ENCODE data around the gene RPAIN. TPM values are rescaled to one million over a fixed set of nuclear protein-coding genes. Genes with fewer than 3 reads are reported as not detected.

The RPAIN gene
- total and polyA plus RNA-seq, 2 of the 13 experiments (the other 11 are each of a cell fraction or from before 2014, with no cell fraction given) = 42.1 to 58.5 TPM

GRCh38 chr17:5438716-5439445 lies 18.9 kb downstream of the RPAIN start, which contains the start of gene C1QBP (continued):
- TF ChIP-seq DBP (CRISPR knock-in tag; IDR thresholded peaks at IDR 0.05; ENCODE audit: not compliant biosample characterization) = no peak
- TF ChIP-seq ZNF430 (CRISPR knock-in tag; IDR thresholded peaks at IDR 0.05) = peak; percentile 88
- TF ChIP-seq ARNT (IDR thresholded peaks at IDR 0.05) = no peak
- peak; percentile 44; the same call in 1 of the 2 replicates for TF ChIP-seq TFE3 (CRISPR knock-in tag; IDR thresholded peaks at IDR 0.05)
- peak; percentile 81 for TF ChIP-seq ZSCAN12 (CRISPR knock-in tag; IDR thresholded peaks at IDR 0.05)
- TF ChIP-seq ZNF777 (CRISPR knock-in tag; IDR thresholded peaks at IDR 0.05) = peak; percentile 80
- peak; percentile 87 for TF ChIP-seq POLR2AphosphoS5 (IDR thresholded peaks at IDR 0.05; ENCODE audit: low read depth, low read length)
- peak; percentile 87 for TF ChIP-seq ZNF841 (CRISPR knock-in tag; IDR thresholded peaks at IDR 0.05; ENCODE audit: borderline replicate concordance)
- TF ChIP-seq ZBTB49 (CRISPR knock-in tag; IDR thresholded peaks at IDR 0.05; ENCODE audit: borderline replicate concordance) = no peak
- peak; percentile 80 for TF ChIP-seq ZNF407 (CRISPR knock-in tag; IDR thresholded peaks at IDR 0.05; ENCODE audit: not compliant biosample characterization)
- peak; percentile 86 for TF ChIP-seq ZNF564 (CRISPR knock-in tag; IDR thresholded peaks at IDR 0.05)
- TF ChIP-seq ZBTB37 (CRISPR knock-in tag; IDR thresholded peaks at IDR 0.05) = no peak
- TF ChIP-seq SETDB1 (CRISPR knock-in tag; IDR thresholded peaks at IDR 0.05; ENCODE audit: borderline replicate concordance) = no peak
- TF ChIP-seq HOXA7 (CRISPR knock-in tag; IDR thresholded peaks at IDR 0.05) = no peak
